Fibroblast of peridontal ligament (primary cell): ENCODE results near the gene DIPK1B.

Experiments
- DNase-seq: peaks from one replicate; pipeline ENCODE4 v3.0.0-alpha.2; 2010; ENCODE audit errors: extremely low read depth

Gene DIPK1B

DNA sequence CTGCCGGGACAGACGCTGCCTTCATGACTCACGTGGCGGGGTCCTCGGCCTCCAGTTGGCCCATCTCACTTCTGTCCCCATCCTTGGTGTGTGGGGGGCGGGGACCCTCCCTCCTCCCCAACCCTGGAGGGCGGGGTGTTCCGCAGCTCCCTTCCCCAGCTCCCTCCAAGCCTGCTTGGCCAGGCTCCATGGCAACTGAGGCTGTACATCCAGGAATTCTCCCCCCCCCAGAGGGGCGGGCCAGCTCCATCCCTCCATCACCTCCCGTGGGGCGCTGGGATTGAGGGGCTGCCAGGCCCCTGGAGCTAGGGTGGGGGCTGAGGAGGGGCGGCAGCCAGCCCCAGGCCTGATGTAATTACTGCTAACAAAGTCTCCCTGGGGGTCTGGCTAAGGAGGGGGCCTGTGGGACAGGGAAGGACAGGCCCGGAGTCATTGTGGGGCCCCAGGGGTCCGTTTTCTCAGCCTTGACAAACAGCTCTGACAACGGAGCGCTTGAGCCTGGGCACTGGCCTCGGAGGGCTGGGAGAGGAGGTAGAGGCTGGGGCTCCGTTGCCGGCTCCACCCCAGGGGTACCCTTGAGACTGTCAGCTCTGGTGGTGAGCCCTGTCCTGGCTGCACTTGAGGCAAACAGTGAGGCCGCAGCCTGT, 8.0 kb downstream of the DIPK1B start:
- DNase-seq, result no peak

DNA sequence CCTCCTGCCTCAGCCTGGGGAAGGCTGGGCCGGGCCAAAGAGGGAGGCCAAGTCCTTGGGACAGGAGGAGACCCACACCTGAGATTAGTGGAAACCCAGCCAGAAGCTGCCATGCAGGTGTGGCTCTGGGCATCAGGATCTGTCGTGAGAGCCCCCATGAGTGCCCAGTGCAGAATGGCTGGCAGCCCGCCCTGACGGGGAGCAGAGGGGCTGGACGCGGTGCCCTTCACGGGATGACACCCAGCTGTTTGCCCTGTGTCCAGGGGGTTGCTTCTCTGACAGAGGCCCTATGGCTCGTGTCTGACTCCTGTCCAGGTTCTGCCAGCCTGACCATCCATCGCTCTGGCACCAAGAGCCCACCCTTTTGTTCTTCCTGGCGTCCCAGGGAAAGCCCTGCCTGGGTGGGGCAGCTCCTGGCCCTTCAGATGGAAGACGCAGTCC, 8.5 kb downstream of the DIPK1B start:
- no peak for DNase-seq

DNA sequence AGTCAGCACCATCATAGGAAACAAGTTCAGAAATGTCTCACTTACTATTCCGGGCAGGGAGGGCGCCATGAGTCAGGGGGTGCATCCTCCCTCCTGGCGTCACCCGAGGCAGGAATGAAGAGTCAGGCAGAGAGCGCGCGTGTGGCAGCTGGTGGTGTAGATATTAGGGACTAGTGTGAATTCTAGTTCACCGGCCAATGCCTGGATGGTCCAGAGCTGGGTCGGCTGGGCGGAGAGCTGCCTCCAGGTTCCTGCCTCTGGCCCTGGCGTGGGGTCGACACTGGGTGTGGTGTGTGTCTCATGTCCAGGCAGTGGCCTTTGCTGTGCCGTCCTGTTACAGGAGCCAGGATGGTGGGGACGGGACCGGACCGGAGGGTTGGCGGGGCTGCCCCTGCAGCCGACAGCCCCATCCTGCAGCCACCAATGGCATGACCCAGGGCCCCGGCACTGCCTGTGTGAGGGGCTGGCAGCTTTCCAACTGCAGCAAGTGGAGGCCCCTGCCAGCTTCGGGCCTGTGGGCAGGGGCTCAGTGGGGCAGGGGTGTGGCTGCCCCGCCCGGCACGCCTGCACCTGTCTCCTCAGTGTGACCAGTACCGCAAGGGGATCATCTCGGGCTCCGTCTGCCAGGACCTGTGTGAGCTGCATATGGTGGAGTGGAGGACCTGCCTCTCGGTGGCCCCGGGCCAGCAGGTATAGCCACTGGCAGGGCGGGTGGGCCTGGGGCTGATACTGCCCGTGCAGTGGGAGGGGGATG, 9.1 kb downstream of the DIPK1B start:
- no peak for DNase-seq

DNA sequence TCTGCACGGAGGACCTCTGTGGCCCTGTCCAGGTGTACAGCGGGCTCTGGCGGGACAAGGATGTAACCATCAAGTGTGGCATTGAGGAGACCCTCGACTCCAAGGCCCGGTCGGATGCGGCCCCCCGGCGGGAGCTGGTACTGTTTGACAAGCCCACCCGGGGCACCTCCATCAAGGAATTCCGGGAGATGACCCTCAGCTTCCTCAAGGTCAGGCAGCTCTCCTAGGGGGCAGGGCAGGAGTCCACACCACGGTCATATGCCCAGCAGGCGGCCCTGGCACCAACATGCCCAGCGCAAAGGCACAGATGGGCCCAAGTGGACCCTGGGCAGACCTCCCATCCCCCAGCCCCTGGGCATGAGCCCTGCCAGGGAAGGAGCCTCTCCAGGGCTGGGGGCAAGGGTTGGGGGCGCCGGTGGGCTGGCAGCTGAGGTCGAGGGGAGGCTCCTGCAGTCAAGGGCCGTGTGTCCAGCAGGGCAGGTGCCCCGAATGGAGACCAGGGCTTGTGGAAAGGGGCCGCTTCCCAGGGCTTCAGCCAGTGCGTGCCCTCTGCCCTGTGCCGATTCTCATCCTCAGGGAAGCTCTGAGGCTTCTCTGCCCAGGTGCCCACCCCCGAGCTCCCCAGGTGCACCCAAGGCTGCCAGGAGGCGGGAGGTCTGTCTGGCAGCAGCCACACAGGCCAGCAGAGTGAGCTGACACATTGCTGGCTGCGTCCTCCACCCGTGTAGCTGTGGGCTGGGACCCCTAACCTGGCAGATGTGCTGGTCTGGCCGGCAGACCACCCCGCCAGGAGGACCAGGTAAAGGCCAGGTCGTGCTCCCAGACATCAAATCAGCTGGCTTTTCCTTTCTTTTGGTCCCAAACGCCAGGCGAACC, 10.0 kb downstream of the DIPK1B start:
- no peak for DNase-seq

DNA sequence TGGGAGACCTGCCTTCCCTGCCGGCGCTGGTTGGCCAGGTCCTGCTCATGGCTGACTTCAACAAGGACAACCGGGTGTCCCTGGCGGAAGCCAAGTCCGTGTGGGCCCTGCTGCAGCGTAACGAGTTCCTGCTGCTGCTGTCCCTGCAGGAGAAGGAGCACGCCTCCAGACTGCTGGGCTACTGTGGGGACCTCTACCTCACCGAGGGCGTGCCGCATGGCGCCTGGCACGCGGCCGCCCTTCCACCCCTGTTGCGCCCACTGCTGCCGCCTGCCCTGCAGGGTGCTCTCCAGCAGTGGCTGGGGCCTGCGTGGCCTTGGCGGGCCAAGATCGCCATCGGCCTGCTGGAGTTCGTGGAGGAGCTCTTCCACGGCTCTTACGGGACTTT, 10.6 kb downstream of the DIPK1B start:
- DNase-seq, result no peak

DNA sequence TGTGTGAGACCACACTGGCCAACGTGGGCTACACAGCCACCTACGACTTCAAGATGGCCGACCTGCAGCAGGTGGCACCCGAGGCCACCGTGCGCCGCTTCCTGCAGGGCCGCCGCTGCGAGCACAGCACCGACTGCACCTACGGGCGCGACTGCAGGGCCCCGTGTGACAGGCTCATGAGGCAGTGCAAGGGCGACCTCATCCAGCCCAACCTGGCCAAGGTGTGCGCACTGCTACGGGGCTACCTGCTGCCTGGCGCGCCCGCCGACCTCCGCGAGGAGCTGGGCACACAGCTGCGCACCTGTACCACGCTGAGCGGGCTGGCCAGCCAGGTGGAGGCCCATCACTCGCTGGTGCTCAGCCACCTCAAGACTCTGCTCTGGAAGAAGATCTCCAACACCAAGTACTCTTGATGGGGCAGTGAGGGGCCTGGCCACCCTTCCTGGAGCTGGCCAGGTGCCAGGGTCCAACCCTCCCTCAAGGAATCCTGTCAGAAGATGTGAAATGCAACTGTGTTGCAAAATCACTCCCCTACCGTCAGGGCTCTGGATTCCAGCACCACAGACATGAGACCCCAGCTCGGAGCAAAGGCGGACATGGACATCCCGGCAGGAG, 11.1 kb downstream of the DIPK1B start:
- DNase-seq, result no peak

DNA sequence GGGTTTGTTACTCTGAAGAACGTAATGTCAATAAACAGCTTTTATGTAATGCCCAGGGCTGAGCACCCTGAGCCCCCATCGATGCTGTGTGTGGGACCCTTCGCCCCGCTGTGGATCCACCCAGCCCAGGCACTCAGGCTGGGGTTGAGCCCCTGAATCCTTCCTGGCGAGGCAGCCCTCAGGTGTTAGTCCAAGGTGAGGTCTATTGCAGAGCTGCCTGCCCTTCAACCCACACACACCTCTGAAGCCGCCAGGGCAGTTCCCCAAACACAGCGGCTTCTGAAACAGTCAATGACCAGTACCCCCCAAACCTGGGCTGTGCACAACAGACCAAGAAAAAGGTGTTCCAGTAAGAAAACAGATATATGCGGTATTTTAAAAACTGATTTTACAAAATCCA, 11.6 kb downstream of the DIPK1B start:
- DNase-seq, result no peak

DNA sequence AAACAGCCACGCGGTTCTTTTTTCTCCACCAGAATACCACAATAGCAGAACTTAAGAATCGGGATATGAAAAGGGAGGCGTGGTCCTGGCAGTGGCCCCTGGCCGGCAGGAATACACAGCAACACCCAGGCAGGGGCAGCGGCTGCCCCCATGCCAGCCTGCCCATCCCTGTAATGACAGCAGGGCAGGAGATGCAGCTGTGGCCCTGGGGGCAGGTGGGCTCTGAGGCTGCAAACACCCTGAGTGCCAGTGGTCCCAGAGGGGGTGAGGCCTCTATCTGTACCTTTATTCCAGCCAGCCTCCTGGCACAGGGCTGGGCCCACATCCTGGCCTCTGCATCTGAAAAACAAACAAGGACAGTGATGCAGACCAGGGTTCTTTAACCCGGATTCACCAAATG, 12.4 kb downstream of the DIPK1B start:
- no peak for DNase-seq

DNA sequence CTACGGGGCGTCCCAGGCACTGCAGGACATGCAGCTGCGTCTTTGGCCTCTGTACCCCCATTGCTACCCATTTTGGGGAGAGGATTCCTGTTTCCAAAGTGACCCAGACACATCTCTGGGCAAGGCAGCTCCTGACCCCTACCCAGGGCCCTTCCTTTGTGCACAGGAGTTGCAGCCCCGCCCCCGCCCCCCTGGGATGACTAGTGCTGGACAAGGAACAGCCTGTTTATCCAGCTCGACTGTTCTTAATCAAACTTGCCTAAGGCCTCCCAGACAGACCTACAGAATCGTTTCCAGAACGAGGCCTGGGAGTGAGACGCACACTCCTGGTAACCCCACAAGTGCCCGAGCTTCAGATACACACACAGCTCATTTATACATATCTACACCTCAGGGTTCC, 13.2 kb downstream of the DIPK1B start:
- peak; percentile 49 for DNase-seq

DNA sequence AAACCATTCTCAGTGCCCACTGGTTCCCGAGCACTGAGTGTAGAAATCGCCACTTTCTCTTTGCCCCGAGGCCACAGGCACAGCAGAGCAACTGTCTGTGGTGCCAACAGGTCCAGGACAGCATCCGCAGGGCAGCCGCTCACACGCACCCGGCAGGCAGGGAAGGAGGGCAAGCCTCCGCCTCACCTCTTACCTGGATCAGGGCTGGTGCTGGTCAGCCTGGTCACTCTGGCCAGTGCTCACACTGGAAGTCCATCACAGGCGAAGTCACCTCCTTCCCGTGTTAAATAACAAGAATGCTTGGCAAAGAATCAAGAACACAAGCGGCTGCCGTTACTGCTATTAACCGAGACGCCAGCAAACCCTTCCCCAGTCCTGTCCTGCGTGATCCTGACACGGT, 13.7 kb downstream of the DIPK1B start:
- no peak for DNase-seq

DNA sequence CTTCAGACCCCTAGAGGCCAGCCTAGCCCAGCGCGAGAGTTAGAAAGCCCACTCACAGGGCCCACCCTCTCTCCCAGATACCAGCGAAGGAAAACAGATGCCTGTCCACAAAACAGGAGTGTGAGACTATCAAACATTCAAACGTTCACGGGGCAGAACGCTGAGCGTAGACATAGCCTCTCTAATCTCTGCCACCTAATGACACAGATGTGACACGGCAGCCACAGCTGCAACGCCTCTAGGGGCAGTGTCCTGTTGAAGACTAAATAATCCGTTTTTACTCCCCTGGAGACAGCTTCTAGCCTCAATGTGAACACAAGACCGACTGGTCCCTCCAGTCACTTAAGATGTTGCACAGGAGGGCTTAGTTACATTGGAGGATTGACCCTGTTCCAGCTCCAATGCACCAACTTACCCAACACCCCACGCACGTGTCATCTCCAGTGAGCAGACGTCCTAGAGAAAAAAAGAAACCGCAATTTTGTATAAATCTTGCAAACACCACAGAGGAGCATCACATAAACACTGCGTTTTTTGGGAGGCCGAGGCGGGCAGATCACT, 14.3 kb downstream of the DIPK1B start:
- DNase-seq, result peak; percentile 37

DNA sequence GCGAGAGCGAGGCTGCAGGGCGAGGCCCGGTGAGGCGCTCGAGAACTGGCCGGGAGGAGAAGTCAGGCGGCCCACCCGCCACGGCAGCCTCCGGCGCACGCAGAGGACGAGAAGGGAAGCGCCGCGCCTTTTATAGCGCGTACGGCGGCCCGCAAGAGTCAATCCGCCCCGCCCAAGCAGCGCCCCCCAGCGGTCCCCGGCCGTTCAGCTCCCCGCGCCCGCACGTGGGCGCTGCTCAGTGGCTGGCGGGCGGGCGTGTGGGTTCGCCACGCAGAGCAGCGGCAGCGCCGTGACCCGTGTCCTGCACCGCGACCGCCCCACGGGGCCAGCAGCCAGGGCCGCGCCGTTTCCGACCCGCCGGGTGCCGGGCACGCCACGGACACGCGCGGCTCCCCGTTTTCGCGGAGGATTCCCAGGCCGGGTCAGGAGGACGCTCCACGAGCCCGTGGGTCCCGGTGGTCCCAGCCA, 15.7 kb downstream of the DIPK1B start:
- DNase-seq, result peak; percentile 85

DNA sequence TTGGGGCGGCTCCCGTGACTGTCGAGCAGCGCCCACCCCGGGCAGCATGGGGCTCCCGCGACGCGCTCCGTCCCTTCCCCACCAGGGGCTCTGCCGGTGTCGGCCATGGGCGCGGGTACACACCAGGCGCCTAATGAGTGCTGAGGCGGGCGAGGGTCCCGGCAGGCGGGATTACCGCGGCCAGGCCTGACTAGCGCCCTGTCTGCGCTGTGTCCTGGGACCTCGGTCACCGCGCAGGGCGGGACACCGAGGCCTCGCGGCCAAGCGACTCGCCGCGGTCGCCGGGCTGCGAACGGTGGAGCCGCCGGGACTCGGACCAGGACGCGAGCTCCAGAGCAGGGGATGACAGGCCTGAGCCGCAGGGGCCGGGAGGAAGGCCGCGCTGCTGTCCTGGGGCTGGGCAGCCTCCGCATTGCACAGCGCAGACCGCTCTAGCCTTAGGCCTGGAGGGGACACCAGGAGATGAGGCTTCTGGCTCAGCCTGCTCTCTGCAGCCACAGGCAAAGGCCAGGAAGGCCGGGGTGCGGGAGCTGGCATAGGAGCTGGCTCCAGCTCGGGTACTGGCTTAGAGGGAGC, 16.3 kb downstream of the DIPK1B start:
- peak; percentile 20 for DNase-seq

DNA sequence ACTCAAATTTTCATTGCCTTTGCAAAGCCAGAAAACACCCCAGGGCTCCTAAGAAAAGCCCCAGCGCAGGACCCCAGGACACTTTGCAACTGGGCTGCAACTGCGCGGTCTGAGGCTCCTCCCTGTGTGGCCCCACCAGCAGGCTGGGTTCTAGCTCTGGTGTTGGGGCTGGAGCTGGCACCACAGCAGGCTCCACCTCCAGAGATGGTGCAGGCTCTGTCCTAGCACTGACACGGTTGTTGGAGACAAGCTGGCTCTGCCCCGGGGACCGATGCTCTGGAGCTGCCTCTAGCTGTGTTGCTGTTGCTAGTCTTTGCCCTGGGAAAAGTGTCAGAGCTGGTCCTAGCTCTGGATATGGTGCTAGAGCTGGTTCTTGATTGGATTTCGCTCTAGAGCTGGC, 16.8 kb downstream of the DIPK1B start:
- no peak for DNase-seq

DNA sequence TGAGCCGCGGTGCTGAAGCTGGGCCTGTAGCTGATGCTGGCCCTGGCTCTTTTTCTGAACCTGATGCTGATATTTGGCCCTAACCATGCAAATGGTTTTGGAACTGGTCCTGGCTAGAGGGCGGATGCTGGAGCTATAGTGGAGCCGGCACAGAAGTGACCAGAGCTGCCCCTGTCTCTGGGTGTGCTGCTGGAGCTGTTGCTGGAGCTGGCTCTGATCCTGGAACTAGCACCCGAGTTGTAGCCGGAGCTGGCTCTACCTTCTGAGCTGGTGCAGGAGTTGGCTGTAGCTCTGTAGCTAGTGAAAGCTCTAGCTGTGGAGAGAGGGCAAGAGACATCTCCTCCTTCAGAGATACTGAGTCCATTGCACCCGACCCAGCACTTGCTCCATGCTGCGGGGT, 17.6 kb downstream of the DIPK1B start:
- DNase-seq, result no peak

DNA sequence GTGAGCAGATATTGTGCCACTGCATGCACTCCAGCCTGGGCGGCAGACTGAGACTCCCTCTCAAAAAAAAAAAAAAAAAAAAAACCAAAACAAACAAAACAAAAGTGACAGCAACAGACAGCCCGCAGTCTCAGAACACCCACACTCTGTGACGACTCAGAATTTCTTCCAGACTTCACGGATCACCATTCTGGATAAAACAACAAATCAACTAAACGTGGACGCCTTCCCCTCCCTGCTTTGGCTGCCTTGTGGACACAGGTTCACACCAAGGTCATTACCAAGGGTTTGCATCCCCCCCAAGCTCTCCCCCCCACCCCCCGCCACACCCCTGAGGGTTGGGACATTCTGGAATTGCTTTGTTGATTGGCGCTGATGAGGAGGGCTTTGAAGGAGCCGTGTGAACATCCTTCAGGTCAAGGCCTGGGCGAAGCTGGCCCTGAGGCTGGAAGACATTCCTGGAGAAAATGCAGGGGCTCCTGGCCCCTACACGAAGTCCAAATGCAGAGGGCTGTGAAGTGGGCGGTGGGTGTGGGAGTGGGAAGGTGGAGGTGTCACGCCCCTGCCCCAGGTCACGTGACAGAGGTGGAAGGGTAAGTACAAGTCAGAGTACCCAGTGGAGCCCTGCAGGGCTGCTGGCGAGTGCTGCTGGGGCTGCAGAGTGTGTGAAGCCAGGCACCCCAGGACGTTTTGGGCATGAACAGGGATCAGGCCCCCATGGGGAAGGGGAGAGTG, 20.2 kb downstream of the DIPK1B start:
- DNase-seq, result no peak

DNA sequence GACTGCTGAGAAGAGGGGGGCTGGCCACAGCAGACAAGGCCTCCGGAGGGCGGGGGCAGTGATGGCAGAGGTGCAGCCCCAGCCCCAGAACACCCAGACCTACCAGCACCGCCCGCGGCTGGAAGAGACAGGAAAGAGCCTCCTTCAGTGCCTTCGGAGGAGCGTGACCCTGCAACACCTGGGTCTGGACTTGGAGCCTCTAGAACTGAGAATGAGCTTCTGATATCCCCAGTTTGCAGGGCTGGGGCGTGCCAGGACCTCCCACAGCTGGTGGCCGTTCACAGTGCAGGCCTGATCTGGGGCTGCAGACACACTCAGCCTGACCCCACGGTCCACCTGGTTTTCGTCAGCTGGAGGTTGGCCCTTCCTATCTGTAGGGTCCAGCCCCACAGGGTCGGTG, 21.2 kb downstream of the DIPK1B start:
- DNase-seq, result no peak

DNA sequence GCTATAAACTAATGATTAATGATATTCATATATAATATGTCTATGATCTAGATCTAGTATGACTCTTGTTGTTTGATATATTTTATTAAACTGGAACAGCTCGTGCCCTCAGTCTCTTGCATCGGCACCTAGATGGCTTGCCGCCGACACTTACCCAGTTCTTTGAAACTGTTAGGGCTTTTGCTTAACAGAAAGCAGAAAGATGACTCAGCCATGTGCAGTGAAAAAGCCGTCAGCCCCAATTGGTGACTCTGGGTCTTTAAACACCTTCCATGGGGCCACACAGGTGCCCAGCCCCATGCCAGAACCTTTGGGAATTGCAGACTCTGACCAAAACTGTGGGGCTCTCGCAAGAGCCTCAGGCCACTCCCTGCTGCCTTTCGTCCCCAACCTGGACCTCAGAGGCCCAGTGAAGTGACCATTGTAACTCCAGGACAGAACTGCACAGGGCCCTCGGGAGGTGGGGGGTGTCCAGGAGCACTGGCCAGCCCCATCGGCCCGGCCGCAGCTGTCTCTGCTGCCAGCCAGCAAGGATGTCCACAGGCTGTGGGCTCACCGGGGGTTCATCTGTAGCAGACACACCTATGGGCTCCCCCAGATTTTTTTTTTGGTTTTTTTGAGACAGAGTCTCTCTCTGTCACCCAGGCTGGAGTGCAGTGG, 22.6 kb downstream of the DIPK1B start:
- DNase-seq, result no peak

DNA sequence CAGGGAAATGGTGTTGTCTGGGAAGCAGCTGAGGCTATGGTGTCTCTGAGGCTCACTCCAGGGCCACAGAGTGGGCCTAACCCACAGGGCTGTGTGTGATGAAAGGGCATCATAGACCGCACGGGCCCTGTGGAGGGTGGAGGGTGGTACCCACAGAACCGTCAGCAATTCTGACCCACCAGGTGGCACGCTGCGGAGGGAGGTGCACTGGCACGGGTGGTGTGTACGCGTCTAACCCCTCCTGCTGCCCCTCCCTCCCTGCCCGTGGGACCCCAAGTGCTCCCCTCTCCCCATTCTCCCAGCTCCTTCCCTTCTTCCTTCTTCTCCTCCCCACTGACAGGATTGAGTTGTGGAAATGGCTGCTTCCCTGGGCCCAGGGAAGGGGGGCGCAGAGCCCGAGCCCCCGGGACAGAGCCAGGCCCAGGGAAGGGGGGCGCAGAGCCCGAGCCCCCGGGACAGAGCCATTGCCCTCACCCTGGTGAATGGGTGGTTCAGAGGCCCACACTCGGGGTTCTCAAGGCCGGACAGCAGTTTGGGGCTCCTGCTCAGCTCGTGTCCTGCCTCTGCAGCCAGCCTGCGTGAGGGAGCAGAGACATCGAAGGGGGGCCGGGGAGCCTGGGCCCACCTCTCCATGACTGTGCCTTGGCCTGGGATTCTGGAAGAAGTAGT, 23.6 kb downstream of the DIPK1B start:
- no peak for DNase-seq

DNA sequence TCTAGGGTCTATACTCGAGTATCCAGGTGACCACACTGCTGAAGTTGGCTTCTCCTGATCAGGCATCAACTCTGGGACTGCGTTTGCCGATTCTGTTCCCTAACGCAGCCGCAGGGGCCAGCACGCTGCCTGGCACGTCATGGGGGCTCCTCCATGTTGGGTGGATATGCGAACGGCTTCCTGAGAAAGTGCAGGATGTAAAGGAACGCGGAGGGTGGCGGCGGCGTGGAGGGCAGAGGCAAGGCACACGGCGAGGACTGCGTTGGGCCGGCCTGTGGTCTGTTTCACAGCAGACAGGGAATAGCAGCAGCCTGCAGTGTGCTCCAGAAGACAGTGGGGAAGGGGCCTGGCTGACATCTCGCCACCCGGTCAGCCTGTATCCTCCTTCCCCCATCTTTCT, 26.6 kb downstream of the DIPK1B start:
- no peak for DNase-seq
